ENCODE results near the gene BTBD9.

- TF ChIP-seq POLR2A (IDR thresholded peaks at IDR 0.05) (no peak), CTCF (IDR thresholded peaks at IDR 0.05) (no peak)
Measured at GRCh38 chr6:38352636-38353035, 287.1 kb downstream of the BTBD9 start.

Measured in Peyer's patch (tissue), 4 donors.